GM19468 (cell line): Measurements from ENCODE around the gene HRH1.
"Not testable (repeated sequence)": the region's sequence is repeated elsewhere in the genome, so short reads cannot be mapped to it uniquely, and the experiment has no call there.

Experiments used
- ATAC-seq: cut with Tn5 transposase; IDR thresholded peaks from one replicate; pipeline ENCODE4 v1.9.1; 2021; ENCODE audit warnings: mild to moderate bottlenecking, moderate library complexity, moderate number of reproducible peaks; ENCODE audit not compliant: unreplicated experiment; ENCODE audit errors: extremely low read depth

HRH1 gene

DNA sequence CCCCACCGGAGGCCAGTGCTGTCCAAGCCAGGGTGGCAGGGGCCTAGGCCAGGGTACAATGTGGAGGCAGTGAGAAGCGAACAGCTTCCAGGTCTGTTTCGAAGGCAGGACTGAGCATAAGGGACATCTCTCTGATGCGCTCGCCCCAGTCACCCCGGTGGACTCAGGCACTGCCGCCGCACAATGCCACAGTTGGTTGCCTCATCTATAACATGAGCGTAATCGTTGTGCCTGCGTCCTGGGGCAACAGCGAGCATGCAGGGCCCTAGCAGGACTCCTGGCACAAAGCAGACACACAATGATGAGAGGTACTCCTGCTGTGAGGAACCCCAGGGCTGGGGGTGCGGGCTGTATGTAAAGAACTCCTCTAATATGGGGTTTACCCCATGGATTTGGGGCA is 14.1 kb downstream of the HRH1 start:
- ATAC-seq: no peak

DNA sequence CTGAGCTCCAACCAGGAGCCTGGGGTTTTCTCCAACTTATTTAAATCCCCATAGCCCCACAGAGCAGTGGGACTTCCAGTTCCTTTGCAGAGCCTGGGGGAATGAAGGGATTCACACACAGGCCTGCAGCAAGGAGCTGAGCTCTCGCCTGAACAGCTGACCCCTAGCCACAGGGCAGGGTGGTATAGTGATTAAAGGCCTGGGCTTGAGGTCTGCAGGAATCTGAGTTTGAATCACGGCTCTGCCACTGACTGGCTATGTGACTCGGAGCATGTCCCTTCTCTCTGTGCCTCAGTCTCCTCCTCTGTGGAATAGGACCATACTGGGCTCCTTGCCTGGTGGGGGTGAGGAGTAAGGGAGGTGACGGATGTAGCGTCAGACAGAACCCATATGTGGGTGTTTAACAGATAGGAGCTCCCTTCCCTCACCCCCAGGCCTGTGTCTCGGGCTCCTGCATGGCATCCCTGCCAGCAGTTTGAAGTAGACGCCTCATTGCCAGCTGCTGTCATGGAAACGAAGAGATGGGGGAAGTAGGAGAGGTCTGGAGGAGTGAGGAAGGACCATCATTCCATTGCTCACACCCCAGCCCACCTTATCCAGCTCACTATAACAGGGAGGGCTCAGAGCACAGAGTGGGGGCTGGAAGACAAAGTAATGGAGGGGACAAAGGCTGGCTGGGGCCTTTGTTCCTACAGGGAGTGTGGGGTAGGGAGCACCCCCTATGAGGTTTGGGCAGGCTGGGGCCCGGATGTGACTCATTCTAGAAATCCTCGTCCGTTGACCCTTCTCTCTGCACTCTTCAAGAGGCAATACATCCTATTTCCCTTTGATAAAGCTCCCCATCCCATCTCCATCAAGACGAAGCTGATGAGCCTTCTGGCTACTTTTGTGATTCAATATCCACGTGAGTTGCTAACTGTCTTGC is 14.8 kb downstream of the HRH1 start:
- ATAC-seq: no peak

DNA sequence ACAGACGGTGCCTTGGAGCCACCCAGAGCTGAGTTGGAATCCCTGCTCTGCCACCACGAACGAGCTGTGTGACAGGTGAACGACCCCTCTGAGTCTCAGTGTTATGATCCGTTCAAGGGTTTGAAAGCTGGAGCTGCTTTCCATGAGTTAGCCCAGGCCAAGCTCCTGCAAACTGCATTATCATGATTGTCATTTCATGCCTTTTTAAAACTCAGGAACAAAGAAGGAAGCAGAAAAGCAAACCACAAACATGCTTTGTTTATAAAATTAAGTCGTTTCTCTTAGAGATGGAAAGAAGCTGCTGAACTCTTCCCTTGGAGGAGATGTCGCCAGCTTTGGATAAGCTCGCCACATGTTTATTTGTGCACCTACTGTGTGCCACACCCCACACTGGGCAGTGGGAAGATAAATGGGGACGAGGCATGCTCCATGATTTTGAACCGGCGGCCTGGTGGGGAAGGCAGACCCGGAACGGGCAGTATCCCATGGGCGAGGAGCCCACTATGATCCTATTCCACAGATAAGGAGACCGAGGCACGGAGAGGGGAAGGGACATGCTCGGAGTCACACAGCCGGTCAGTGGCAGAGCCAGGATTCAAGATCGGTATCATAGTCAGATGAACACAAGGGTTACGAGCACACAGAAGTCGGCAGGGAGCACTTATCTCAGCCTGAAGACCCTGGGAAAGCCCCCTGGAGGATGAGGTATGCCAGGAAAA is 15.9 kb downstream of the HRH1 start:
- ATAC-seq: no peak

DNA sequence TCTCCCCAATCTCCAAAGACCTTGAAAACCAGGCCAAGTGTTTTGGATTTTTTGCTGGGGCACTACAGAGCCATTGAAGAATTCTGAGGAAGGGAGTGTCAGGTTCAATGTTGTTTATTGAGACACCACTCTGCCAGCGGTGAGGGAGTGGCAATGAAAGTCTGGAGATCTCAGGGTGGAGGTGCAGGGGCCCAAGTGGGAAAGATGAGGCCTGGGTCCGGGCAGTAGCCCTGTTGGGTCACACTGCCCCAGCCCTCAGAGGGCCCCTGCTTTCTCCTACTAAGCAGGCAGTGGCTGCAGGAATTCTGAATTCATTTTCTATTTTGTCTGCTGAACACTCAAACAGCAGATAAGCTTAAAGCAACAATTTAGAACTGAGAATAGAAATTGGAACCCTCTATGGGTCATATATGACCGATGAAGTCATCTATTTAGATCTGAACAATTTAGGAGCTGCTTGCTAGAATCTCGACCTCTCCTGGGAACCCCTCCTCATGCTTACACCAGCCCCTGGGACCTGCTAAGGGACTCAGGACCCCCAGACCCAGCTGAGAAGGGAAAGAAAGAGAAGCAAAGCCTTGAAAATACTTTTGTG is 17.9 kb downstream of the HRH1 start:
- no peak for ATAC-seq

DNA sequence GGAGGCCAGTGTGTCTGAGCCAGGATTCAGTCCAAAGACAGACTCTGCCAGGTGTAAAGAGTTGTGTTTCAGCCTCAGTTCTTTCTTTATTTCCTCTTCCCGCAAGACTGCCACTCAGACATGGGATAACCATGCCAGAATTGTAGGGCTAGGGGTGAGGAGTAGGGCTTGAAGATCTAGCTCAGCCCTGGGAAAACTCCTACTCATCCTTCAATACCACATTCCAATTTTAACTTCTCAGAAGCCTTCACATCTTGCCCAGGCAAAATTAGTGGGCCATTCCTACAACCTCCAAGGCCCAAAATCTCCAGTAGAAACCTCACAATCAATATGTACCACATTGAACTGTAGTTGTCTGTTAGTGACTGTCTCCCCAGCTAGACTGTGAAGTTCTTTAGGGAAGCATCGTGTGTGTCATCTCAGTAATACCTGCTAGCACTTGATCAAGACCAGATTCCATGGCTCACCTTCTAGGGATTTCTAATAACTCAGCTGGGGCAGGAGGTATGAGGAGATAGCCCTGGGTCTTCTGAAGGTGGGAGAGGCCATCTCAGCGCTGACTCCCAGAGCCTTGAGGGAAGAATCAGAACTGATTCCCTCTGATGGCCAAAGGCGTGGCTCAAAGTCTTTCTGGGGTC is 19.7 kb downstream of the HRH1 start:
- ATAC-seq: no peak

DNA sequence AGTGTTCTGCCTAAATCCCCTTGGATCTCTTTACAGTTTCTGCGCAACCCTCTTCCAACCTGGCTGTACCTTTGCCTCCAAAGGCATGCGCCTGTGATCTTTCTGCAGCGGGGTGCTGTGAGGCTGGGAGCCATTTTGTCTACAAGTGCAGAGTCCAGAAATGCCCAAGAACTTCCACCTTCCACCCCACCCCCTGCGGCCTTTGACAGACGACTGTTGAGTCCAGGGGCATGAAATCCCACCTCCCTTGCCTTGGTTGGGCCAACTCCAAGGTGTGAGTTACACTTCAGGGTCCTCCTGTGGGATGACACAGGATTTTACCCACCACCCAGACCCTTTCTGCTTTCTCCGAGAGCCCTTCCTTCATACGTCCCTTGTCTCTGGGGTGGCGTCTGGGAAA is 24.1 kb downstream of the HRH1 start:
- no peak for ATAC-seq

DNA sequence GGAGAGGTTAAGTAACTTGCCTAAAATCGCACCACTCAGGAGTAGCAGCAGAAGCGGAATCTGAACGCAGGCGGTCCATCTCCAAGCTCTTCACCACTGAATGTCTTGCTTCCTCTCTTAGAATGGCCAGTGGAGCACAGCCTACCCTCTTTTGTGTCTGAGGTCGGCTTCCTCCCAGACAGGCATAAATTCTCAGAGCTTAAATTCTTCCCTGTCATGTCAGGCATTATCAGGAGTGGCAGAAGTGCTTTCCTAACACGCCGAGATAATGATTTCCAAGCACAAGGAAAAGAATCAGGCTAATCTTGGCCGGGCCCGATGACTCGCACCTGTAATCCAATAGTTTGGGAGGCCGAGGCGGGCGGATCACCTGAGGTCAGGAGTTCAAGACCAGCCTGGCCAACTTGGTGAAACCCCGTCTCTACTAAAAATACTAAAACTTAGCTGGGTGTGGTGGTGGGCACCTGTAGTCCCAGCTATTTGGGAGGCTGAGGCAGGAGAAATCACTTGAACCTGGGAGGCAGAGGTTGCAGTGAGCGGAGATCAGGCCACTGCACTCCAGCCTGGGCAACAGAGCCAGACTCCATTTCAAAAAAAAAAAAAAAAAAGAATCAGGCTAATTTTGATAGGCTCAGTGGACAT is 30.2 kb downstream of the HRH1 start:
- ATAC-seq: not testable (repeated sequence)

DNA sequence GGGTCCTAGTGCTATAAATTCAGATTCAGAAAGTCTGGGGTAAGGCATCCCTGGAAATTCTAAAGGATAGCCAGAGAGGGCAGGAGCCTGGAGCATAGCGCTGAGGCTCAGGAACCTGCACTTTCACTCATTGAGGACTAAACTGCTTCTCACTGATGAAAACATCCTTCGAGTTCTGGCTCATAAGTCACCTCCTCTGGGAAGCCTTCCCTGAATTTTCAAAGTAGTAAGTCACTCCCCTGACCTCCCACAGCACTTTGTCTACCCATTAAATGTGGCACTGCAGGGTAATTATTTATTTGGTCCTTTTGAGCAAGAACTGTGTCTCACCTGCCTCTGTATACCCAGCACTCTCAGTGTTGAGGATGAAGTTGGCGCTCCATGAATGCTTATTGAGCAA is 30.9 kb downstream of the HRH1 start:
- no peak for ATAC-seq

DNA sequence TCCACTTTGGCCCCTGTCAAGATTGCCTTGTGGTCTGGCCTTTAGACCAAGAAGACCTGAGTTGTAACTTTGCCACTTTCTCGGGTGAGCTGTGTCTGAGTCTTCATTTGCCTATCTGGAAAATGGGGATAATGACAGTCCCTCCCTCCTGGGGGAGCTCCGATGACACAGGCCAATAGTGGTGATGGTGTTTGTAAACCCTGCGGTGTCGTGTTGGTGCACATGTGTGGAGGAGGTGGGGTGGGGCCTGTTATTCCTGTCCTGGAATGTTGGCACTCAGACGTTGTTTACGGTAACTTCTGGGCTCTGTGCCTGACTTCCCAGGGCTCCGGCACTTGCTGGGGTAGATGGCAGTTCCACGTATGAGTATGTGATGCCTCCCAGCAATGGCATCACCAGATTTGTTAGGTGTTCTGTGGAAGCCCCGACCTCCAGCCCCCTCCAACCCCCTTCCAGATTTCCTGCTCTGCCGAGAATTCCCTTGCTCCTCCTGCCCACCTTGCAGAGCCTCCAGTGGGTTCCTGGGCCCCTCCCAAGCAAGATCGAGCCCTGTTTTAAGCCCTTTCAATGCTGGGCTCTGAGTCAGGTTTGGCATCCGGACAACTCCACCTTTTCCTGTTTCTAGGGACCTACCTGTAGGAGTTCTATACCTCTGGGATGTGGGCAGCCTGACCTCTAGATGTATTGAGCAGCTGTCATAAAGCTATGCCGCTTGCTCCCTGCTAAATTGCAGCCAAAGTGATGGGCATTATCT is 31.4 kb downstream of the HRH1 start:
- ATAC-seq: no peak

DNA sequence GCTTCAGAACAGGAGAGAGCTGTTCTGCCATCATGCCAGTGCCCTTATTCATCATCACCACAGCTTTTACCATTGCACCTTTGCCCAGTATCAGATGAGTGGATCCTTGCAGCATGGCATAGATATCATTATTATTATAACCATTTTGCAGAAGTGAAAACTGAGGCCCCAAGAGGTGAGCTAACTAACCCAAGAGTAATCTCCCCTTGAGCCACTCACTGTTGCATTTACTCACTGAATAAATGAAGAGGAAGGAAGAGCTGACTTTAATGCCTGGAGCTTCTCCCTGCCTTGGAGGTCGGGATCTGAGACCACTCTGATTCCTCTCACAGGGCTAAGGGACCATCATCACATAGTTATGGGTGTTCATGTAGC is 32.0 kb downstream of the HRH1 start:
- no peak for ATAC-seq

DNA sequence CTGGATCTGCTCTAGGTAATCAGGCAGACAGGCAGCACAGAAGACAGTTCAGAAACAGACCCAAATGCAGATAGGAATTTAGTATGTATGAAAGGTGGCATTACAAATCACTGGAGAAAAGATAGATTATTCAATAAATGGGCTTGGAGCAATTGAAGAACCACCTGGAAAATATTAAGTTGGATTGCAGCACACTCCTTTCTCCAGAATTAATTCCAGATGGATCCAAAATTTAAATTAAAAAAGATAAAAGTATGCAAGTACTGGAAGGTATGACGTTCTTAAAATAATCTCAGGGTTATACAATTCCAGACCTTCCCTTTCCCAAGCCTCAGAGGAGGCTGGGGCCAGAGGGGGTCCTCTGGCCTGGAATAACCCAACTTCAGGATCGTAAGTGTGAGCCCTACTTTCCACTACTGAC is 32.5 kb downstream of the HRH1 start:
- ATAC-seq: no peak

DNA sequence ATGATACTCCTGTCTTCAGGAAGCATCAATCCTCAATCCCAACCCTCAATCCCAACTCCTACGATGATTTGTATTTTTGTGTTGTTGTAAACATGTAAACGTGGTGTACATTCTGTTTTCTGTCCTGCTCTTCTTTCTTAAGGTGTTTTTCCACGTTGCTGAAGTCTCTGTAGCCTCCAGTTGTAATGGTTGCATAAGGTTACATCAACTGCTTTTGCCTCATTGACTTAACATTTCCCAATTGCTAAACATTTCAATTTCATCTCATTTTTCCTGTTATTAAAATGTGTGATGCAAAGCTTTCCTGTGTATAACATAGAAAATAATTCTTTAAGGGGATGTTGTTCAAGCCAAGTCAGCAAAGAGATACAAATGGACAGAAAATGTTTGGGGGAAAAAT is 33.4 kb downstream of the HRH1 start:
- no peak for ATAC-seq

DNA sequence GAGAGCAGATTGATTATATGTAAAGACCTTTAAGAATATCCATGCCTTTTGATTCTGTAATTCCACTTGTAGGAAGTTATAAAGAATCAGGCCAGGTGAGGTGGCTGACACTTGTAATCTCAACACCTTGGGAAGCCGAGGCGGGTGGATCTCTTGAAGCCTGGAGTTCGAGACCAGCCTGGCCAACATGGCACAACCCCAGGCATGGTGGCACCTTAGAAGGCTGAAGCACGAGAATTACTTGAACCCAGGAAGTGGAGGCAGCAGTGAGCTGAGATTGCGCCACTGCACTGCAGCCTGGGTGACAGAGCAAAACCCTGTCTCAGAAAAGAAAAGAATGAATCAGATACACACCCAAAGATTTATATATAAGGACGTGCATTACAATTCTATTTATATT is 33.9 kb downstream of the HRH1 start:
- ATAC-seq: no peak

DNA sequence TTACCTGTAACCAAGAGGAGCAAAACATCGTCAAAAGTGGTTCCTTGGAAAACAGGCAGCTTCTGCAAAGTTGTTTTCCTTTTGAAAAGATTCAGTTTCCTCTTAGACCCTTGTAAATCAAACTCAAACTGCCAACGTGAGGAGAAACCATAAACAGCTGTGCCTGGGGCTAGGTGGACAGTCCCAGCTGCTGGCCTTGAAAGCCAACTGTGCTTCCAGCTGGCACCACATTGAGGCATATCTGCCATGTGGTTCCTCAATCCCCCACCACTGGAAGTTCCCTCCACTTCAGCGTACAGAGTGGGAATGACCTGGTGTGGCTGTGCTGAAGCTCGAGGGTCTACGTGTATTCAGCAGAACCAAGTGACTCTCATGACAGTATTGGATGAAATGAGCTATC is 40.9 kb downstream of the HRH1 start:
- no peak for ATAC-seq

DNA sequence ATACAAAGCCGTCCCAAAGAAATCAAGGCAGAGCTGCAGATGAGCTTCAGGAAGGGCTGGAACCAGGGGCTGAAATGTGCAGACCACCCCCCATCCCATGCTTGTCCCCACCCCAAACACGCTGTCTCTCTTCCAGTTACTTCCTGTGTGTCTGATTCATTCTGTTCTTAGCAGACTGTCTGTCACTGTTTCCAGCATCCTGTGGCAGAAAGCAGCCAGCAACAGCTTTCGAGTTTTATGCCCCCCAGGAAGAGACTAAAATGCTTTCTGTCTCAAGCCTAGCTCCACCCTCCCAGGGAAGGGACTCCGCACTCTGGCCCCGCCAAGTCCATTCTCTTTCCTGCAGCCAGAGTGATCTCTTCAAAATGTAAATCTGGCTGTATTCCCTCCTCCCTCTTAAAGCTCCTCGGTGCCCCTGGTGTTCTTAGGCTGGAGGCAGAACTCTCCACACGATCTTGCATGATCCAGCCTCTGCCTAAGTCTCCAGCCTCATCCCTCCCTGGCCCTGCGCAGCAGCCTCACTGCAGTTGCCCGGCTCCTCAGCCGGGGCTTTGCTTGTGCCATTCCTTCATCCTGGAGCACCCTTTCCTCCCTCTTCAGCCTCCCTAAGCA is 41.5 kb downstream of the HRH1 start:
- no peak for ATAC-seq

DNA sequence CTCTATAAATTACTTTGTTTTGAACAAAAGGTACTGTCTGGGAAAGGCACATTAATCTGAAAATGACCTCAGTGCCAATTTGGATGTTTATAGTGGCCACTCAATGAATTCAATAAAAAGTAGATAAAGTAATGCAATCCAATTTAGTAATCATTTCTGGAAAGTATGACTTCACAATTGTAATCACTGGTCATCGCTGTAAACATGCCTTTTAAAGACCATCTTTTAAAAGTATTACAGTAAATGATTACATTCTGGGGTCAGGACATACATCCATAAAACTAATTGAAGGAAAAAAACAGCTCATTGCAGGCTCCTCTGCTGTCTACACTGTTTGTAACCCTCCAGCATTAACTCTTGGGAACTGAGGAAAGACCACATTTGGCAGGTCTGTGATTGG is 43.2 kb downstream of the HRH1 start:
- no peak for ATAC-seq

DNA sequence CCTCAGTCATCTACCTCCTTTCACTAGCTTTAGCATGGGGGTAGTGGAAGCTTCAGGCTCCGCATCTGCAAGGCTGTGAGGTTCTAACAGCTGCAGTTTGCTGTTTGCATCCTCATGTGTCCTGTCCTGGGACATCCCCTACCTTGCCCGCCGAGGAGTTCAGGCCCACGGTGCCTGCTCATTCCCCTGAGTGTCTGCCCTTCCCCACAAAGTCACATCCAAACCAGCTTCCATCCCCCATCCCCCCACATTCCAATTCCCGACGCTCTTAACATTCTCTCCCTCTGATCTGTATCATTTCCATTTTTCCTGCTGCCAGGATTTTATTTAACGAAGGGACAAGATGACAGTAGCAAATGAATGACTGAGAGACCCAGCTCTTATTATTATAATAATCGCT is 43.8 kb downstream of the HRH1 start:
- ATAC-seq: no peak

DNA sequence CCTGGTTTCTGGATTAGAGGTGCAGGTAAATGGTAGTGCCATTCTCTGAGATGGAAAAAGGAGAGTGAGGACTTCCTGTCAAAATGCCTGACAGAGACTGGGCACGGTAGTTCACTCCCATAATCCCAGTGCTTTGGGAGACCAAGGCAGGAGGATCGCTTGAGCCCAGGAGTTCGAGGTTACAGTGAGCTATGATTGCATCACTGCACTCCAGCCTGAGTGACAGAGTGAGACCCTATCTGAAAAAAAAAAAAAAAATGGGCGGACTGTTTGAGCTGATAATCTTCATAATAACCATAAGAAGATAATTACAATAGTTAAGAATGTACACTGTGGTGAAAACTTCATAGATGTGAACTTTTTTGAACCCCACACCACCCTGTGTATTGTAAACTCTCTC is 44.2 kb downstream of the HRH1 start:
- no peak for ATAC-seq
